Measurements from ENCODE around the gene STK24. TPM values are rescaled to one million over a fixed set of nuclear protein-coding genes. Genes with fewer than 3 reads are reported as not detected.

Gene STK24
- total and polyA plus RNA-seq, 2 of the 8 experiments (the other 6 are each of a cell fraction or from before 2014, with no cell fraction given), result 62.8 to 143 TPM

- Histone ChIP-seq H2BK5ac (ENCODE audit: low read depth, low read length) (no peak overlapping the region), H3K4ac (replicated peaks; ENCODE audit: insufficient read length, low read depth, low read length) (no peak overlapping the region), H3K36me3 (ENCODE audit: control insufficient read depth in 2 of 4, insufficient read depth in 4 of 4, low read length in 3 of 4) (no peaks in the 10 kb centered on the region), H3K18ac (ENCODE audit: extremely low read depth, low read length) (0 out of 2 replicates have a peak overlapping the region, but pooled peaks have one; percentile 35), H2BK15ac (ENCODE audit: low read length) (no peak overlapping the region), H2BK20ac (ENCODE audit: low read length) (no peak overlapping the region), H2AK5ac (ENCODE audit: low read depth, low read length) (no peak overlapping the region), H3K79me2 (ENCODE audit: control insufficient read depth in 1 of 2, insufficient read depth in 2 of 2, low read length in 2 of 2) (peaks cover 36 to 92% of the 10 kb centered on the region in 2 experiments), H3K79me1 (ENCODE audit: low read depth, low read length) (peaks cover 18% of the 10 kb centered on the region), H4K91ac (replicated peaks; ENCODE audit: insufficient read length, low read length) (no peak overlapping the region), H3K14ac (ENCODE audit: insufficient read length) (no peak overlapping the region), H3K27me3 (replicated peaks in 1 of 4; ENCODE audit: control insufficient read depth in 3 of 4, extremely low read depth in 1 of 4, insufficient read depth in 3 of 4, low read length in 3 of 4) (no peaks in the 10 kb centered on the region), H3K23ac (ENCODE audit: insufficient read length) (no peak overlapping the region), H4K8ac (ENCODE audit: extremely low read depth, insufficient read depth, low read length) (no peak overlapping the region), H4K20me1 (replicated peaks in 1 of 2; ENCODE audit: control insufficient read depth in 1 of 2, insufficient read depth in 2 of 2, low read length in 2 of 2) (peaks cover 10 to 31% of the 10 kb centered on the region in 2 experiments), H3K9ac (replicated peaks in 1 of 4; ENCODE audit: extremely low read depth in 1 of 4, low read depth in 3 of 4, low read length in 3 of 4) (no peak overlapping the region), H3K9me3 (ENCODE audit: insufficient read depth in 2 of 2, low read depth in 1 of 2, low read length in 1 of 2) (no peaks in the 10 kb centered on the region), H3K56ac (replicated peaks; ENCODE audit: insufficient read length, low read depth, low read length) (no peak overlapping the region), H3K27ac (ENCODE audit: low read depth, low read length) (no peak overlapping the region), H3K4me3 (ENCODE audit: extremely low read depth in 1 of 4, insufficient read depth in 2 of 4, low read depth in 3 of 4, low read length in 4 of 4) (no peak overlapping the region), H3K4me2 (ENCODE audit: insufficient read depth in 1 of 2, low read depth in 2 of 2, low read length in 2 of 2) (no peak overlapping the region; a peak in 1 of 4 replicates), H2BK120ac (replicated peaks; ENCODE audit: low read depth, low read length) (no peak overlapping the region), H3K4me1 (replicated peaks in 1 of 4; ENCODE audit: control insufficient read depth in 3 of 4, insufficient read depth in 4 of 4, low read length in 3 of 4) (peaks cover 1 to 23% (median 13%) of the 10 kb centered on the region in 4 experiments; a peak in 6 of 7 replicates), H4K5ac (ENCODE audit: insufficient read length, low read depth, low read length) (peak overlapping the region; percentile 64), H2AFZ (ENCODE audit: low read length) (no peak overlapping the region), H2BK12ac (ENCODE audit: low read depth, low read length) (no peak overlapping the region), H3K23me2 (ENCODE audit: low read depth, low read length) (0 out of 2 replicates have a peak, but pooled peaks cover 1% of the 10 kb centered on the region)
- CTCF ChIA-PET (ENCODE audit: partially characterized antibody), result interaction anchor here (1.2 to 4.3 kb wide), 2 partner anchors 70 to 94 kb away, joined by 3 to 31 read pairs; no protein-coding TSS in a partner anchor
- no peak for DNase-seq (ENCODE audit: low read depth in 1 of 2, low spot score in 2 of 2)
- whole genome bisulfite sequencing, 2 experiments (ENCODE audit: extremely low coverage in 1 of 2, insufficient coverage in 1 of 2, insufficient read length in 1 of 2, insufficient replicate concordance in 2 of 2, low coverage in 1 of 2, low lambda C conversion rate in 2 of 2, missing lambda C conversion rate in 1 of 2), result 66% methylated on average over 7 of the region's 7 CpGs; no CpG with 5 or more reads in 1 of the 2 experiments
- POLR2A ChIA-PET (ENCODE audit: partially characterized antibody), result interaction anchor here (0.6 to 0.8 kb wide), 2 partner anchors 9 to 533 kb away, joined by 3 read pairs; no protein-coding TSS in a partner anchor
- no peak for FAIRE-seq
- TF ChIP-seq CHD1 (IDR thresholded peaks at IDR 0.05; ENCODE audit: low read depth, low read length), result no peak
- no peak for TF ChIP-seq JUN (IDR thresholded peaks at IDR 0.05; ENCODE audit: low read depth, low read length)
- no peak for TF ChIP-seq SIX5 (IDR thresholded peaks at IDR 0.05; ENCODE audit: low read depth, low read length)
- no peak for TF ChIP-seq GABPA (IDR thresholded peaks at IDR 0.05; ENCODE audit: borderline replicate concordance, insufficient read depth, low read length)
- TF ChIP-seq ASH2L (IDR thresholded peaks at IDR 0.05; ENCODE audit: low read length), result no peak
- no peak for TF ChIP-seq ZNF274 (IDR thresholded peaks at IDR 0.05; ENCODE audit: borderline replicate concordance, extremely low read depth, low read length)
- no peak for TF ChIP-seq MAFK (IDR thresholded peaks at IDR 0.05; ENCODE audit: low read depth, low read length)
- 0 out of 2 replicates have a peak, but pooled peaks have one; percentile 22 for TF ChIP-seq TAF1 (IDR thresholded peaks at IDR 0.05; ENCODE audit: low read depth, low read length)
- TF ChIP-seq SAP30 (IDR thresholded peaks at IDR 0.05; ENCODE audit: insufficient read depth, insufficient replicate concordance, low read length), result no peak
- TF ChIP-seq EGR1 (IDR thresholded peaks at IDR 0.05; ENCODE audit: borderline replicate concordance, low read depth, low read length), result no peak
- peak; percentile 45 for TF ChIP-seq MAX (IDR thresholded peaks at IDR 0.05)
- TF ChIP-seq HDAC6 (IDR thresholded peaks at IDR 0.05; ENCODE audit: low read depth, low read length), result no peak
These were observed 17.7 kb downstream of the STK24 start for GRCh38 chr13:98559169-98559568.
